Nucleus accumbens (tissue), 56 donors: ENCODE measurements around the gene NRG3.

Source experiments
- DNase-seq, 56 donors: peaks; one replicate each; lab custom pipeline; 2025; lab: John Stamatoyannopoulos, UW

Gene NRG3

GRCh38 chr10:83023662-83024061, 1148.7 kb downstream of the NRG3 start:
- no peak for DNase-seq
